ENCODE results near the gene RNF213.

DNA sequence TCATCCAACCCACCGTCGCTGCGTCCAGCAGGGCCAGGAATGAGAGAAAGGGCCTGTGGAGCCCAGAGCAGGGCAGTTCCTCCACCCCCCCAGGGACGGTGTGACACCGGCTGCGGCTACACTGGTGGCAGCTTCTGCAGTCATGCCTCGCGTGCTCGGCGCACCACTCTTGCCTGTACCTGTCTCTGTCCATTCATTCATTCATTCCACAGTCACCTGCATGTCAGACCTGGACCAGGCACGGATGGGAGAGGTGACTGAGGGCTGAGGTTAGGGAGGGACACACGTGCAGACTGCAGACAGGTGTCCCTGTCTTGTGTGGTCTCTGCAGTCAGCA lies 181.6 kb downstream of the RNF213 start:
- TF ChIP-seq, protein P1, sequence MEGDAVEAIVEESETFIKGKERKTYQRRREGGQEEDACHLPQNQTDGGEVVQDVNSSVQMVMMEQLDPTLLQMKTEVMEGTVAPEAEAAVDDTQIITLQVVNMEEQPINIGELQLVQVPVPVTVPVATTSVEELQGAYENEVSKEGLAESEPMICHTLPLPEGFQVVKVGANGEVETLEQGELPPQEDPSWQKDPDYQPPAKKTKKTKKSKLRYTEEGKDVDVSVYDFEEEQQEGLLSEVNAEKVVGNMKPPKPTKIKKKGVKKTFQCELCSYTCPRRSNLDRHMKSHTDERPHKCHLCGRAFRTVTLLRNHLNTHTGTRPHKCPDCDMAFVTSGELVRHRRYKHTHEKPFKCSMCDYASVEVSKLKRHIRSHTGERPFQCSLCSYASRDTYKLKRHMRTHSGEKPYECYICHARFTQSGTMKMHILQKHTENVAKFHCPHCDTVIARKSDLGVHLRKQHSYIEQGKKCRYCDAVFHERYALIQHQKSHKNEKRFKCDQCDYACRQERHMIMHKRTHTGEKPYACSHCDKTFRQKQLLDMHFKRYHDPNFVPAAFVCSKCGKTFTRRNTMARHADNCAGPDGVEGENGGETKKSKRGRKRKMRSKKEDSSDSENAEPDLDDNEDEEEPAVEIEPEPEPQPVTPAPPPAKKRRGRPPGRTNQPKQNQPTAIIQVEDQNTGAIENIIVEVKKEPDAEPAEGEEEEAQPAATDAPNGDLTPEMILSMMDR (conservative IDR thresholded peaks at IDR 0.05; ENCODE audit: low read length): no peak
- no peak for TF ChIP-seq EZH2phosphoT487 (IDR thresholded peaks at IDR 0.05; ENCODE audit: borderline replicate concordance)
